Brain microvascular endothelial cell (primary cell): ENCODE data around the gene COL27A1.

Source experiments
- DNase-seq: peaks from one replicate; pipeline ENCODE4 v3.0.0-alpha.2; 2020
- H3K27ac ChIP-seq: fragments of 250-450 bp; sonication (Bioruptor Pico); 2 replicates; pipeline ENCODE4 v1.5.1; 2020; ENCODE audit warnings: mild to moderate bottlenecking, moderate library complexity
- H3K27me3 ChIP-seq: fragments of 250-450 bp; sonication (Bioruptor Pico); replicated peaks from 2 replicates; pipeline ENCODE4 v1.5.1; 2020; ENCODE audit warnings: mild to moderate bottlenecking
- H3K36me3 ChIP-seq: fragments of 250-450 bp; sonication (Bioruptor Pico); replicated peaks from 2 replicates; pipeline ENCODE4 v1.5.1; 2020; ENCODE audit warnings: mild to moderate bottlenecking
- H3K4me3 ChIP-seq: 2 replicates; pipeline ENCODE4 v1.5.1; 2011; ENCODE audit warnings: low read depth, mild to moderate bottlenecking, control low read depth, low read length, moderate library complexity
- in situ Hi-C: cut with HindIII; loops from 2 replicates; pipeline ENCODE4 v1.10.0; 2017; ENCODE audit warnings: low sequenced_read_pairs, low pct_ligation_motif_present
- TF ChIP-seq, protein P1 (sequence below): IDR thresholded peaks from 2 replicates; pipeline ENCODE4 v1.5.1; 2011; ENCODE audit warnings: low read depth, mild to moderate bottlenecking, moderate library complexity, low read length, control low read depth, inconsistent platforms; ENCODE audit errors: missing control alignments

Gene COL27A1

DNA sequence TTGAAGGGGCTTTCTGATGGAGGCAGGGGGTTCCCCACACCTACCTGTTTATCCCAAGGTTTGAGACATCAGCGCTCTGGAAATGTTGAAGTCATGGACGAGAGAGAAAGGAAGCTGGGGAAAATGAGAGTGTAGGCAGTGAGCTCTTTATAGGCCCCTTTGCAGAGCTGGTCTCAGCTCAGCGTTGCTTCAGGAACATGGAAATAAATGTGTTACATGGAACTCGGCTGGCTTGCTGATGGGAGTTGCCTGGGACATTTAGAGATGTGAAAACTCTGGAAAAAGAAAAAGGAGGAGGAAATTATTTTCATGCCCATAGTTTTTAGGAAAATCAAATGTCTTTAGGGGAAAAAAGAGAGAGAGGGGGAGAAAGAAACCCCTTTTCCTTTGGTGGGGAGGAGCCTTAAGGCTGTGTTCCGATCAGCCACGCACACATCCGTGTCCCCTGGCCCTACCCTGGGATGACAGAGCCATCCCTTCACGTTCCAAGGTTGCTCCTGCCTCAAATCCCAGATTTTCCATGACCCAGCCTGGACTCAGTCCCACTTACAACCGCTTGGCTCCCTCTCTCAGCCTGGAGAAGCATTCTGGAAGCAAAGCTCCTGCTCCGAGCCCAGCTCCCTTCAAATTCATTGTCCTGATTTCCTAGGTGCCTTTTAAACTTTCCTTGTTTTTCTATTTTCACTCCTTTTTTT lies 78.3 kb downstream of the COL27A1 start:
- H3K4me3 ChIP-seq = no peak overlapping the region
- DNase-seq = no peak
- no peaks in the 10 kb centered on the region for H3K36me3 ChIP-seq
- H3K27me3 ChIP-seq = no peaks in the 10 kb centered on the region
- TF ChIP-seq, protein P1, sequence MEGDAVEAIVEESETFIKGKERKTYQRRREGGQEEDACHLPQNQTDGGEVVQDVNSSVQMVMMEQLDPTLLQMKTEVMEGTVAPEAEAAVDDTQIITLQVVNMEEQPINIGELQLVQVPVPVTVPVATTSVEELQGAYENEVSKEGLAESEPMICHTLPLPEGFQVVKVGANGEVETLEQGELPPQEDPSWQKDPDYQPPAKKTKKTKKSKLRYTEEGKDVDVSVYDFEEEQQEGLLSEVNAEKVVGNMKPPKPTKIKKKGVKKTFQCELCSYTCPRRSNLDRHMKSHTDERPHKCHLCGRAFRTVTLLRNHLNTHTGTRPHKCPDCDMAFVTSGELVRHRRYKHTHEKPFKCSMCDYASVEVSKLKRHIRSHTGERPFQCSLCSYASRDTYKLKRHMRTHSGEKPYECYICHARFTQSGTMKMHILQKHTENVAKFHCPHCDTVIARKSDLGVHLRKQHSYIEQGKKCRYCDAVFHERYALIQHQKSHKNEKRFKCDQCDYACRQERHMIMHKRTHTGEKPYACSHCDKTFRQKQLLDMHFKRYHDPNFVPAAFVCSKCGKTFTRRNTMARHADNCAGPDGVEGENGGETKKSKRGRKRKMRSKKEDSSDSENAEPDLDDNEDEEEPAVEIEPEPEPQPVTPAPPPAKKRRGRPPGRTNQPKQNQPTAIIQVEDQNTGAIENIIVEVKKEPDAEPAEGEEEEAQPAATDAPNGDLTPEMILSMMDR = no peak
- H3K27ac ChIP-seq = no peak overlapping the region
- in situ Hi-C loops = no loop called here

DNA sequence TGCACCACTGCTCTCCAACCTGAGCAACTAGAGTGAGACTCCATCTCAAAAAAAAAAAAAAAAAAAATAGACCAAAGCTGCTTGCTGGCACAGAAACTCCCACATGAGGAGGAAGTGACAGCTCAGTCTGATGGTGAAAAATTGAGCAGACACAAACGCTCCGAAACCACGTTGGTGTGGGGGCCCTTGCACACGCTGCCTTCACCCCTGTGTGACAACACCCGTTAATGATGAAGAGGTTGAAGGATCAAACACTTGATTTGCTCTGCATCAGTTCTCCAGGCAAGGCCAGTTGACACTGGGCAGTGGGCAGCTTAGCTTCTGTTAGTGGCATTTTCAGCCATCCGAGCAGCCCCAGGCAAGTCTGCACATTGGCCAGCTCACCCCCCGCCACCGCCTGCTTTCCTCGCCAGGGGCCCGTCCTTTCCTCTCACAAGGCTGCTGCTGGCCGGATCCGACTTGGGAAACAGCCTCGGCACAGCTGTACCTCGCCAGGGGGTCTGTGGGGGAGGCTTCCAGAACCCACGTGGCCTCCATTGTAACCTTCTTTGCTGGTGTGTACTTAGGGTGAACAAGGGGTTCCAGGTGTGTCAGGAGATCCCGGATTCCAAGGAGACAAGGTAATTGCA lies 79.8 kb downstream of the COL27A1 start:
- H3K27ac ChIP-seq = no peak overlapping the region
- H3K36me3 ChIP-seq = no peaks in the 10 kb centered on the region
- DNase-seq = no peak
- no peak overlapping the region for H3K4me3 ChIP-seq
- in situ Hi-C loops = no loop called here
- TF ChIP-seq, protein P1 = no peak
- no peaks in the 10 kb centered on the region for H3K27me3 ChIP-seq

DNA sequence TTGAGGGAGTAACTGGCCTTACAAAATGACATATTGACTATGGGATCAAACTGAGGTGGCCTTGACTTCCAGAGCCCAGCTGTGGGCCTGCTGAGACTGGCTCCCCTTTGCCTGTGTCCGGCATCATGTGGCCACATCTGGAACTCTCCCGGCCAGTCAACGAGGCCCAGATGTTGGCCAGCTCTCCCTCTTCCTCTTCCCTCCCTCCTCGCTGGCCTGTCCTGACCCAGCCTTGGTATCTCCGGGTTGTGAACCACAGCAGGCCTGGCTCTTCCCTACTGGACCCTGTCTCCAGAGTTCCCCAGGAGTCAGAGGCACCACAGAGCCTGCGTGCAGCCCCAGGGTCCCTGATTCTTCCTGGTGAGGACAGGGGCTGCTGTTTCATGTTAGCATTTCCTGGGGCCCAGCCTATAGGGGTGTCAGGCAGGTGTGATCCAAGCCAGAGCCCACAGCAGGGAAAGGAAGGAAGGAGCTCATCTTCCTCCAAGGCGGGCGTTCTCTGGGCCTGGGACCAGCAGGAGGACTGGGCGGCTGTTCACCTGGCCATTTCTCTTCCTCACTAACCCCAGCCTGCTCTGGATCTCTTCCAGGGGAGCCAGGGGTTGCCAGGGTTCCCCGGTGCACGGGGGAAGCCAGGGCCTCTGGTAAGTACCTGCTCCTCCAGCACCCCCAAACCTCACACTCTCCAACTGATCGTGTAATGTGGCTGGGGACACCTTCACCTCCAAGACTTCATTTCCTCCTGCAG lies 81.2 kb downstream of the COL27A1 start:
- in situ Hi-C loops = no loop called here
- H3K4me3 ChIP-seq = no peak overlapping the region
- no peak overlapping the region for H3K27ac ChIP-seq
- H3K27me3 ChIP-seq = no peaks in the 10 kb centered on the region
- TF ChIP-seq, protein P1 = no peak
- H3K36me3 ChIP-seq = no peaks in the 10 kb centered on the region
- DNase-seq = no peak

DNA sequence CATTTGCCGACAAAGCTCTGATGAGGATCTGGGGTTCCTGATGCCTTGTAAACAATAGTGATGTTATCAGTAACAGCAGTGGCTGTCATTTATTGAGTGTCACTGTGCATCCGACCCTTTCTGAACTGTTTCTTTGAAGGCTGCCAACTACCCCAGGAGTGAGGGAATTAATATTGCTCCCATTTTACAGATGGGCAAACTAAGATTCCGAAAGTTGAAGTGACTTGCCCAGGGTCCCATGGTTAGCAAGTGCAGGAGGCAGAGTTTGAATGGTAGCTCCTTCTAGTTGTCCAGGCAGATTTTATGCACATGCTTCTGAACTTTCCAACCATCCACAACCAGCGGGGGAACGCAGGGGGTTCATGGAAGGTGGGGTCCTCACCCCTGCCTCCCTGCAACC lies 81.9 kb downstream of the COL27A1 start:
- Histone ChIP-seq H3K36me3 (no peaks in the 10 kb centered on the region), H3K4me3 (no peak overlapping the region), H3K27ac (no peak overlapping the region), H3K27me3 (no peaks in the 10 kb centered on the region)
- TF ChIP-seq, protein P1 = no peak
- no peak for DNase-seq
- in situ Hi-C loops = no loop called here

DNA sequence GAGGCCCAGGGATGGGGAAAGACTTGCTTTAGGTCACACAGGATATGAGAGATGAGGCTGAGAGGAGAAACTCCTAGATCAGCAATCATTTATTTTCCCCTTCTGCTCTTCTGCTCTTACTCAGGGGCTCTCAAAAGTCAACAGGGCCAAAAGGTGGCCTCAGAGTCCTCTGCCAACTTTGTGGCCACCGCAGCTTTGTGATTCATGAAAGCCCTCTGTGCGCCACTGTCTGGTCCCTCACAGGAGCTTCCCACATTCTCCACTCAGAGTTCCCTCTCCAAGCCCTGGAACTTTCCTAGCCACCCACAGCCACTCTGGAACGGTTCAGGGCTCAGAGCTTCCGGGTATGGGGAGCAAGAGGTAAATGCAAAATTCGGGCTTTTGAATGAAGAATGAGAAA lies 82.4 kb downstream of the COL27A1 start:
- no peaks in the 10 kb centered on the region for H3K27me3 ChIP-seq
- in situ Hi-C loops = no loop called here
- no peaks in the 10 kb centered on the region for H3K36me3 ChIP-seq
- no peak for DNase-seq
- H3K4me3 ChIP-seq = no peak overlapping the region
- TF ChIP-seq, protein P1 = no peak
- H3K27ac ChIP-seq = no peak overlapping the region
